Natural killer cell (primary cell): Measurements from ENCODE around the gene ABCB6. TPM values are rescaled to one million over a fixed set of nuclear protein-coding genes. Genes with fewer than 3 reads are reported as not detected.
A peak's percentile ranks its signal among the peaks of the same experiment; 100 is the strongest.

Experiments
- ATAC-seq, 3 donors: fragments of 150-1000 bp in 2 of 3; fragments of 200-7000 bp in 1 of 3; cut with Tn5 transposase; 1 replicate in 1 of 3; 2 replicates in 2 of 3; pipeline ENCODE4 v1.10.0; 2021; ENCODE audit warnings: mild to moderate bottlenecking in 2 of 3, moderate library complexity in 2 of 3
- DNase-seq, 2 donors: peaks; one replicate each; pipeline versions ENCODE4 v3.0.0 to v3.0.0-alpha.2; 2013 to 2021; ENCODE audit warnings: mixed read lengths in 1 of 2
- H3K27ac ChIP-seq: one replicate; pipeline ENCODE4 v1.5.1; 2013; ENCODE audit warnings: mild to moderate bottlenecking, low read length
- H3K27me3 ChIP-seq: one replicate; pipeline ENCODE4 v1.6.1; 2013; ENCODE audit warnings: low read length; ENCODE audit not compliant: control insufficient read depth, insufficient read depth
- H3K36me3 ChIP-seq: one replicate; pipeline ENCODE4 v1.6.1; 2013; ENCODE audit warnings: low read length; ENCODE audit not compliant: control insufficient read depth, insufficient read depth
- H3K4me1 ChIP-seq: one replicate; pipeline ENCODE4 v1.6.1; 2013; ENCODE audit warnings: low read length; ENCODE audit not compliant: control insufficient read depth, insufficient read depth
- H3K4me3 ChIP-seq: one replicate; pipeline ENCODE4 v1.5.1; 2013; ENCODE audit warnings: low read length
- H3K9me3 ChIP-seq: one replicate; pipeline ENCODE4 v1.6.1; 2013; ENCODE audit warnings: low read length; ENCODE audit not compliant: control insufficient read depth, insufficient read depth
- H3K27ac Mint-ChIP-seq, 2 donors: one replicate each; pipeline ENCODE4 v1.8.0; 2022; ENCODE audit warnings: mild to moderate bottlenecking in 2 of 2, mixed read lengths in 2 of 2, moderate library complexity in 1 of 2
- H3K27me3 Mint-ChIP-seq, 2 donors: one replicate each; pipeline ENCODE4 v1.8.0; 2022; ENCODE audit warnings: low read depth in 2 of 2, mixed read lengths in 2 of 2
- H3K36me3 Mint-ChIP-seq: one replicate; pipeline ENCODE4 v1.8.0; 2022; ENCODE audit warnings: mixed read lengths
- H3K4me1 Mint-ChIP-seq, 2 donors: one replicate each; pipeline ENCODE4 v1.8.0; 2022; ENCODE audit warnings: mixed read lengths in 2 of 2
- H3K4me3 Mint-ChIP-seq: one replicate; pipeline ENCODE4 v1.8.0; 2022; ENCODE audit warnings: mild to moderate bottlenecking, moderate library complexity, mixed read lengths
- H3K9me3 Mint-ChIP-seq, 2 donors: one replicate each; pipeline ENCODE4 v1.8.0; 2022; ENCODE audit warnings: mixed read lengths in 2 of 2
- whole genome bisulfite sequencing: methylation state at CpG from one replicate; pipeline ENCODE4 v1.1.7; 2013; ENCODE audit warnings: missing lambda C conversion rate; ENCODE audit not compliant: insufficient coverage; 5-methylcytosine and 5-hydroxymethylcytosine counted together
- intact Hi-C: fragments of 100-400 bp; cut with micrococcal nuclease; formaldehyde crosslinking; loops from one replicate; pipeline ENCODE4 v1.14.2; 2022
- total RNA-seq, 4 donors: library from RNA; stranded (reverse); fragments of 120-200 nt in 1 of 4; gene quantifications; one replicate each; pipeline versions ENCODE4 v1.2.3 to v1.2.4, GENCODE V29; 2013 to 2022
- TF ChIP-seq, protein P1 (sequence below): fragments of 200-600 bp; IDR thresholded peaks from one replicate; pipeline ENCODE4 v1.8.0; 2022; ENCODE audit warnings: antibody characterized with exemption

Gene ABCB6
- total RNA-seq, 3 donors from 2014 or later (not counting 1 experiment from before 2014, with no cell fraction given): 0.93 to 3.4 (median 1.9) TPM

DNA sequence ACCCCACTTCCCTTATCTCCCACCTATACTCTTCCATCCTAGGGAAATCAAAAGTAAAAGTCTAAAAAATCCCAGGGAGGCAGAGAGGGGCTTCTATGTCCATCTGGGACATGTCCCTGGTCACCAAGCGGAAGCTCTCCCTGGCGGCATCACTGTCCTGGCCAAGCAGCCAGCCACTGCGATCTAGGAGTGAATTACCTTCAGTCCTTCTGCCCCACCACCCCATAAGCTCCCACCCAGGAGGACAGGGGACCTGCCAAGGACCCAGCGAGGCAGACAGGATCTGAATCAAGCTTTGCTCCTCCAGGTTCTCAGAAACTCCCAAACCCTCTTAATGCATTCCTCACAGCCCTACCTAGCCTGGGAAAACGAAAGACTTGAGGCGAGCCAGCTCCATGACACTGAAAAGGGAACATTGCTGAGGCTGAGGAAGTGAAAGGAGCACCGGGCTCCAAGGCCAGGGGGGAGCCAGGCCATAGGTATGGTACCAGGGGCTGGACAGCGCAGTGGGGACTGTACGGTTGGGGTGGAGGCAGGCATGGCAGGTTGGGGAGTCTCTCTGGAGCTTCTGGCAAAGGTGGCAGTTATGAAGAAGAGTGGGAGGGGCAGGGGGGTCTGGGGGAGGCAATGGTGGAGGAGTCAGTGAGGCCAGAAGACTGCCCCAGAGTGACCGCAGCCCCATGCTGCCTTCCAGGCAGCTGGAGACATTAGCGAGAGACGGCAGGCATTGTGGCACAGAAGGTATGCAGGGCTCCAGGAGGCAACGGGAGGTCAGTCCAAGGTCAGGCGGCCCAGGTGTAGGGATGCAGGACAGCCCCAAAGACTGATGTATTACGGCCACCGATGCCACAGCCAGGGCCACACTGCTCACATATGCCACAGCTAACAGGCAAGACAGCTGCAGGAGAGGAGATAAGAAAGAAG is 46.3 kb downstream of the ABCB6 start:
- DNase-seq (no peak), ATAC-seq (no peak)
- Mint-ChIP-seq H3K27ac (no peak overlapping the region), H3K9me3 (no peaks in the 10 kb centered on the region), H3K27me3 (no peaks in the 10 kb centered on the region), H3K4me3 (no peak overlapping the region), H3K4me1 (peaks cover 30 to 44% of the 10 kb centered on the region in 2 donors), H3K36me3 (peaks cover 9% of the 10 kb centered on the region)
- H3K27me3 ChIP-seq: no peaks in the 10 kb centered on the region
- no peaks in the 10 kb centered on the region for H3K9me3 ChIP-seq
- no peak overlapping the region for H3K4me3 ChIP-seq
- peaks cover 23% of the 10 kb centered on the region for H3K4me1 ChIP-seq
- 91% methylated on average over 16 of the region's 16 CpGs for WGBS
- TF ChIP-seq, protein P1, sequence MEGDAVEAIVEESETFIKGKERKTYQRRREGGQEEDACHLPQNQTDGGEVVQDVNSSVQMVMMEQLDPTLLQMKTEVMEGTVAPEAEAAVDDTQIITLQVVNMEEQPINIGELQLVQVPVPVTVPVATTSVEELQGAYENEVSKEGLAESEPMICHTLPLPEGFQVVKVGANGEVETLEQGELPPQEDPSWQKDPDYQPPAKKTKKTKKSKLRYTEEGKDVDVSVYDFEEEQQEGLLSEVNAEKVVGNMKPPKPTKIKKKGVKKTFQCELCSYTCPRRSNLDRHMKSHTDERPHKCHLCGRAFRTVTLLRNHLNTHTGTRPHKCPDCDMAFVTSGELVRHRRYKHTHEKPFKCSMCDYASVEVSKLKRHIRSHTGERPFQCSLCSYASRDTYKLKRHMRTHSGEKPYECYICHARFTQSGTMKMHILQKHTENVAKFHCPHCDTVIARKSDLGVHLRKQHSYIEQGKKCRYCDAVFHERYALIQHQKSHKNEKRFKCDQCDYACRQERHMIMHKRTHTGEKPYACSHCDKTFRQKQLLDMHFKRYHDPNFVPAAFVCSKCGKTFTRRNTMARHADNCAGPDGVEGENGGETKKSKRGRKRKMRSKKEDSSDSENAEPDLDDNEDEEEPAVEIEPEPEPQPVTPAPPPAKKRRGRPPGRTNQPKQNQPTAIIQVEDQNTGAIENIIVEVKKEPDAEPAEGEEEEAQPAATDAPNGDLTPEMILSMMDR: no peak
- H3K36me3 ChIP-seq: peaks cover 36% of the 10 kb centered on the region
- no peak overlapping the region for H3K27ac ChIP-seq
- intact Hi-C loops: loop anchor here (10.0 kb wide), 1 partner anchor 212 kb away; the partner anchor contains the start of gene DNPEP

DNA sequence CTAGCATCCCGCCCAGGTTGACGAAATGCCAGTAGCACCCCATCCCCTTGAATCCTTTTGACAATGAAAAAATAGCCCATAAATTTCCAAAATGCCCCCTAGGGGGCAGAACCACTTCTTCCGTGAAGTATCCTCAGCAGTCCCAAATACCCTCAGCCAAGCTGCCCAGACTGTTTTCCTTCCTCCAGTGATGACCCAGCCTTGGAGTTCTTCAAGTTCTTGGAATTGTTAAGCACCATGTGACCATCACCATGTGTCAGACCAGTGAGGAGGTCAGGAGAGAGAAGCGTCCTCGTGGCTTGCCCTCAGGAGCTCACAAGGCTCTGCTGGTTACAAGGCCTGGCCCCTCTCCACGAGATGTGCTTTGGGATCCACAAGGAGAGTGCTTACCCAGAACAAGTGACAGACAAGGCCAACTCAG is 47.5 kb downstream of the ABCB6 start:
- Histone ChIP-seq H3K4me3 (no peak overlapping the region), H3K36me3 (peaks cover 36% of the 10 kb centered on the region), H3K27me3 (no peaks in the 10 kb centered on the region), H3K9me3 (no peaks in the 10 kb centered on the region), H3K4me1 (peaks cover 18% of the 10 kb centered on the region), H3K27ac (peak overlapping the region; percentile 11)
- Mint-ChIP-seq H3K9me3 (no peaks in the 10 kb centered on the region), H3K27me3 (no peaks in the 10 kb centered on the region), H3K27ac (peak overlapping the region; percentile 51 to 63), H3K36me3 (peaks cover 9% of the 10 kb centered on the region), H3K4me3 (no peak overlapping the region), H3K4me1 (peaks cover 24 to 37% of the 10 kb centered on the region in 2 donors)
- intact Hi-C loops: loop anchor here (1.0 to 10.0 kb wide), 2 partner anchors 40 to 214 kb away; partner anchors contain the start of gene DNPEP
- peak in 1 of 2 donors; percentile 71 for DNase-seq
- peak in 2 of 3 donors; percentile 64 to 74 for ATAC-seq
- TF ChIP-seq, protein P1: peak; percentile 74
- 75% methylated on average over 6 of the region's 6 CpGs for WGBS

DNA sequence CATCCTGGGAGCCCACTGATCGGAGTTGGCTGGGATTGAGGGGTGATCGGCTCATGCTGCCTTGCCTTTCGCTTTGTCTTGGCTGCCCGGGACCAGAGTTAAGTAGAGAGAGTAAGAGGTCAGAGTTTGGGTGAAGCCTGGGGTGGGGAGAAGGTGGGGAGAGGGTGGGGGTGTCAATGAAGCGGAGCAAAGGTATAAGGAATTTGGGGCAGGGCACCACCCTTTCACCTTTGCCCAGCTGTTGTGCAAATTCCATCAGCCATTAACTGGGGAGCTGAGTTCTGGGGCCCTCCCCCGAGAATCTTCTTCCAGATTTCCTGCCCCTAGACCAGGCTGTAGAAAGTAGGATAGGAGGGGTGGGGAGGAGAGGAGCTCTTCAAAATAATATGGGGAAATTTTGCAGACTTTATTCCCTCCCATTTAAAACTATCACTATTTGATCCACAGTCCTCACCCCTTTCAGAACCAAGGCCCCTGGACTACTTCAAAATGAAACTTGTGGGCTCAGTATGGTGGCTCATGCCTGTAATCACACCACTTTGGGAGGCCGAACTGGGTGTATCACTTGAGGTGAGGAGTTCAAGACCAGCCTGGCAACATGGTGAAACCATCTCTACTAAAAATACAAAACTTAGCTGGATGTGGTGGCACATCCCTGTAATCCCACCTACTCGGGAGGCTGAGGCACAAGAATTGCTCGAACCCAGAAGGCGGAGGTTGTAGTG is 48.7 kb downstream of the ABCB6 start, which contains the start of gene SLC23A3:
SLC23A3 (minus strand) TSS at position 100 of the 725 bp plus-strand sequence; CDS start at position 55, 45 bp downstream.
- peaks cover 9% of the 10 kb centered on the region for H3K36me3 Mint-ChIP-seq
- H3K27ac Mint-ChIP-seq: no peak within 1 kb of the TSS
- DNase-seq (no peak), ATAC-seq (no peak)
- intact Hi-C loops: loop anchor here (10.0 kb wide), 1 partner anchor 215 kb away; the partner anchor contains the start of gene DNPEP
- Histone ChIP-seq H3K27ac (no peak within 1 kb of the TSS), H3K27me3 (no peaks in the 10 kb centered on the region), H3K4me1 (peaks cover 6% of the 10 kb centered on the region), H3K36me3 (peaks cover 35% of the 10 kb centered on the region), H3K4me3 (no peak within 1 kb of the TSS), H3K9me3 (no peaks in the 10 kb centered on the region)
- TF ChIP-seq, protein P1: no peak
- peaks cover 15 to 28% of the 10 kb centered on the region in 2 donors for H3K4me1 Mint-ChIP-seq
- 93% methylated on average over 9 of the region's 10 CpGs for WGBS
- no peaks in the 10 kb centered on the region for H3K9me3 Mint-ChIP-seq
- H3K27me3 Mint-ChIP-seq: no peaks in the 10 kb centered on the region
- H3K4me3 Mint-ChIP-seq: no peak within 1 kb of the TSS
